Panc1 (cell line): ENCODE results near the gene TFCP2L1.

Experiments
- POLR2AphosphoS5 ChIP-seq: IDR thresholded peaks from 2 replicates; pipeline ENCODE4 v1.6.1; 2012; ENCODE audit warnings: mild to moderate bottlenecking, low read depth, low read length, moderate library complexity
- SIN3A ChIP-seq: IDR thresholded peaks from 2 replicates; pipeline ENCODE4 v1.6.1; 2012; ENCODE audit warnings: low read depth, mild to moderate bottlenecking, low read length, moderate library complexity, borderline replicate concordance; ENCODE audit not compliant: insufficient read depth
- TCF7L2 ChIP-seq: IDR thresholded peaks from 2 replicates; pipeline ENCODE4 v1.6.1; 2011; ENCODE audit warnings: mild to moderate bottlenecking, low read depth, low read length, inconsistent platforms
- TF ChIP-seq, protein P1 (sequence below): fragments of 450-650 bp; IDR thresholded peaks from 2 replicates; pipeline ENCODE4 v1.5.1; 2017; ENCODE audit warnings: mild to moderate bottlenecking

DNA sequence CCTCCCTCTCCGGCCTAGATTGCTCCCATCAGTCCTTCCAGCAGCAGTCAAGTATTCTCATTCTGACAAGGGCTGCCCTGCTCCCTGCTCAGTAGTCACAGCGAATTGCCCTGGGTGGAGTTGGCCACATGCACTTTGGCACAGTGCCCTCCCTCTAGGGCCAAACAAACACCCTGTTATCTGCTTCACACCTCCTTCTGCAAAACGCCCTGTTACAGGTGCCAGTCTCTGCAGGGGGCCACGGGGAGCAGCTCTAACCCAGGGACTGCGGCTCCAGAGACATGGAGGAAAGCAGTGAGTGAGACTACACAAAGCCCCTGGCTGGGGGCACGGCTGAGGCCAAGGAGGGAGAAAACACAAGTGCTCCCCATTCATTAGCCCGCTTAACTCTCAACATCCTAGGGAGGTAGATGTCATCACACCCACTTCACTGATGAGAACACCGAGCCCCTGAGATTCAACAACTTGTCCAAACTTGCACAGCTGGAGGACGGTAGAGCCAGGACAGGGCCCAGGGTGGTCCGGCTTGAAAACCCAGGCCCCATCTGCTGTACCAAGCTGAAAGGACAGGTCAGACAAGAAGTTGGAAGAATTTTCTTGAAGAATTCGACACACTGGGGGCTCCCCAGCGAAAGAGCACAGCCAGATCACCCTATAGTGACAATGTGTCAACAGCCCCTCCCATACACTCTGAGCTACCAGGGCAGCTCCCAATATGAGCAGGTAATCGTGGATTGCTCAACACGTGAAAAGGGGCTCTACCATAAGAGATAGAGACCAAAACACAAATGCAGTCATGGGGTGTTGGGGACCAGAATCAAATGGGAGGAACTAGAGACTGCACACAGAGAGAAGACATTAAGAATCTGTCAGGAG, 8.7 kb upstream of the TFCP2L1 start:
- TF ChIP-seq, protein P1, sequence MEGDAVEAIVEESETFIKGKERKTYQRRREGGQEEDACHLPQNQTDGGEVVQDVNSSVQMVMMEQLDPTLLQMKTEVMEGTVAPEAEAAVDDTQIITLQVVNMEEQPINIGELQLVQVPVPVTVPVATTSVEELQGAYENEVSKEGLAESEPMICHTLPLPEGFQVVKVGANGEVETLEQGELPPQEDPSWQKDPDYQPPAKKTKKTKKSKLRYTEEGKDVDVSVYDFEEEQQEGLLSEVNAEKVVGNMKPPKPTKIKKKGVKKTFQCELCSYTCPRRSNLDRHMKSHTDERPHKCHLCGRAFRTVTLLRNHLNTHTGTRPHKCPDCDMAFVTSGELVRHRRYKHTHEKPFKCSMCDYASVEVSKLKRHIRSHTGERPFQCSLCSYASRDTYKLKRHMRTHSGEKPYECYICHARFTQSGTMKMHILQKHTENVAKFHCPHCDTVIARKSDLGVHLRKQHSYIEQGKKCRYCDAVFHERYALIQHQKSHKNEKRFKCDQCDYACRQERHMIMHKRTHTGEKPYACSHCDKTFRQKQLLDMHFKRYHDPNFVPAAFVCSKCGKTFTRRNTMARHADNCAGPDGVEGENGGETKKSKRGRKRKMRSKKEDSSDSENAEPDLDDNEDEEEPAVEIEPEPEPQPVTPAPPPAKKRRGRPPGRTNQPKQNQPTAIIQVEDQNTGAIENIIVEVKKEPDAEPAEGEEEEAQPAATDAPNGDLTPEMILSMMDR, result no peak
- no peak for TF ChIP-seq SIN3A
- no peak for TF ChIP-seq TCF7L2
- TF ChIP-seq POLR2AphosphoS5, result no peak
